Activated CD8-positive, alpha-beta memory T cell treated with anti-CD3 and anti-CD28 coated beads for 4 hours (primary cell): ENCODE measurements around the gene SS18L1.

Experiments used
- DNase-seq, 2 donors: peaks; one replicate each; pipeline ENCODE4 v3.0.0-alpha.2; 2020; ENCODE audit warnings: low read depth in 2 of 2

Gene SS18L1

GRCh38 chr20:62172666-62173065 lies 29.1 kb downstream of the SS18L1 start:
- DNase-seq, result no peak

GRCh38 chr20:62174021-62174804 lies 30.6 kb downstream of the SS18L1 start:
- no peak for DNase-seq

GRCh38 chr20:62174870-62175624 lies 31.5 kb downstream of the SS18L1 start:
- no peak for DNase-seq

- DNase-seq, result no peak
These were observed 32.1 kb downstream of the SS18L1 start for GRCh38 chr20:62175711-62176110.

- DNase-seq, result no peak
These were observed 33.3 kb downstream of the SS18L1 start for GRCh38 chr20:62176866-62177265.

GRCh38 chr20:62177307-62177706 lies 33.7 kb downstream of the SS18L1 start:
- no peak for DNase-seq

GRCh38 chr20:62178316-62179161 lies 35.0 kb downstream of the SS18L1 start:
- DNase-seq, result no peak

GRCh38 chr20:62179162-62179504 lies 35.6 kb downstream of the SS18L1 start:
- no peak for DNase-seq

GRCh38 chr20:62181808-62182207 lies 38.2 kb downstream of the SS18L1 start:
- no peak for DNase-seq

GRCh38 chr20:62182469-62183425 lies 39.2 kb downstream of the SS18L1 start, which contains the start of gene MTG2:
Gene MTG2, plus strand, starts transcription at chr20:62183028. Its CDS starts 10,393 bp downstream, at chr20:62193421.
- peak; percentile 89 to 93 for DNase-seq

GRCh38 chr20:62183426-62184142 lies 40.0 kb downstream of the SS18L1 start:
- no peak for DNase-seq

GRCh38 chr20:62186096-62186426 lies 42.5 kb downstream of the SS18L1 start:
- no peak for DNase-seq

- no peak for DNase-seq
These were observed 43.6 kb downstream of the SS18L1 start for GRCh38 chr20:62186887-62187866.

- DNase-seq, result no peak
These were observed 47.3 kb downstream of the SS18L1 start for GRCh38 chr20:62190639-62191411.

GRCh38 chr20:62191781-62192559 lies 48.4 kb downstream of the SS18L1 start:
- DNase-seq, result no peak

GRCh38 chr20:62192635-62193034 lies 49.1 kb downstream of the SS18L1 start:
- DNase-seq, result no peak
